ENCODE results near the gene PRKN.

PRKN gene

GRCh38 chr6:162364488-162364887, 363.1 kb downstream of the PRKN start:
- DNase-seq = no peak

DNA sequence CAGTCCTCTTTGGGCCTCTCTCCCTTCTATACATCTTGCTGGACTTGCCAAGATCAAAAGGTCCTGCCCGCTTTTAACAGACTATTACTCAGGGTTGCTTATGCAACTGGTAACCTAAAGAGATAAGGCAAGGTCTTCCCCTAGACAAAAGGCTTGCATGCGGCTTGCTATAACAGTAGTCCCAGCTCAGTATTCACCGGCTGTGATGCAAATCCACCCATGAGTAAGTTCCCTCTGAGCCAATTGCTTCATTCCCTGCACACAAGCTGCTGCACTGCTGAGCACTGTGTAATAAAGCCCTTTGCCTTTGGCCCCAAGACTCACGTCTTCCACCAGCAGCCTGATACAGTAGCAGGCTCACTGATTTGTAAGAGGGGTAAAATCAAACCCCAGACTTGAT, 363.8 kb downstream of the PRKN start:
- no peak for DNase-seq

GRCh38 chr6:162360901-162361567, 366.5 kb downstream of the PRKN start:
- DNase-seq = no peak

- DNase-seq = no peak
Observed at GRCh38 chr6:162358625-162359024, 368.9 kb downstream of the PRKN start.

- DNase-seq = no peak
Observed at GRCh38 chr6:162345051-162345511, 382.5 kb downstream of the PRKN start.

DNA sequence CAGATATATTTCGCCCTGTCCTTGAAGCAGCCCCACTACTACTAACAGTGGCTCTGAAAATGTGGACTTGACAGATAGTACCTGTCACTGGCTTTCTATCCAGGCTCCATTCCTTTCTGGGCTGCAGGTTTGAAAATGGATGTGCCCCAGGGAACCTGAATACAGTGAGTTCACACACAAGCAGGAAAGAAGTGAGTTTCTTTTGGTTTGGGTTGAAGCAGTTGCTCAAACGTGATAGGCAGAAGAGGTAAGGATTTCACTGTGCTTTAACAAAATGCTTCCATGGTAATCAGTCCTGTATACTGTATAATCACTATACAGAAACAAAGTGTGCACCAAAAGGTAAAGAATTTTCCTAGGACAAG, 382.9 kb downstream of the PRKN start:
- DNase-seq = no peak

GRCh38 chr6:162343936-162344645, 383.5 kb downstream of the PRKN start:
- no peak for DNase-seq

DNA sequence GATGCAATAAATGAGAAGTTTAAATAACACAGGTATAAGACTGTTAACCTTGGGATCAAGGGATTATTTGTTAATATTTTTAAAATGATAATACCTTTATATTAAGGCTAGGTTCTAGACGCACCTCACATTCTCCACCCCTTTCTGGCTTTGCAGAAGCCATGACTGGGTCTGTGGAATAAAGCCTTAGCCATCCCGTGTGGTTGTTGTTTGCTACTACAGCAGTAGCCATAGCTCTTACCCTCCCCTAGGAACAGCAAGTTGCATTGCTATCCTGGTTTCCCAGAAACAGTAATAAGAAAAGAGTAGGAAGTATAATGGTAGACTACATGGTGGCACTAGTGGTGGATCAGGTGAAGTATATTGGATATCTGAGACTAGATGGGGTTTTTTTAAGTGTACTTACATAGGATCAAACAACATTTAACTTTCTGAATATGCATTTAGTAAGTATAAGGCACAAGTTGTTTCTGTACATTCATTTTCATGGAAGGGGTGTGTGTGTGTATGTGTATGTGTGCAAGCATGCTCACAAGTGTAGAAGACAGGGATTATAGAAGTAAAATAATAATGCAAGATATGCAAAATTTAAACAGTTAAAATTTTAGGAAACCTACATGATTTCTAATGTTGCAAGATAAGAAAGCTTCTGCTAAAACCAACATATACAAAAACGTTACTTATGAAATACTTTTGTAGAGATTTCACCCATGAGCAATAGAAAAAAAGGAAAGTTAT, 384.2 kb downstream of the PRKN start:
- no peak for DNase-seq

- DNase-seq = no peak
Observed at GRCh38 chr6:162337412-162337811, 390.2 kb downstream of the PRKN start.

GRCh38 chr6:162336359-162336758, 391.2 kb downstream of the PRKN start:
- DNase-seq = no peak

DNA sequence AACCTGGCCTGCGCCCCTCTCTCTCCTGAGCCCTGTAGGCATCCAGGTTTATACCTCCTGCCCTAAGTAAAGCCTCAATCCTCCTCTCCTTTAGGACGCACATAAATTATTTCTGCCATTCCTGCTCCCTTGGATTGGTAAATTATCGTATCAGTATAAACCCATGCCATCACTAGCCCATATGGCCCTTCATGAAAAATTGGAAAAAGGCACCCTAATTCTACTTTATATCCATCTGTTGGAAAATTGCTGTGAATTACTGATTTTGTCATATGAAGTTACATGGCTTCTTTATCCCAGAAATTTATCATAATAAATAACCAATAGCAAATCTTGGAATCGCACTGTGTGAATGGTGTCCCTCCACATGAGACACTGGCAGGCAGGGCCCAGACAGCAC, 395.2 kb downstream of the PRKN start:
- DNase-seq = no peak

GRCh38 chr6:162331911-162332310, 395.7 kb downstream of the PRKN start:
- no peak for DNase-seq

DNA sequence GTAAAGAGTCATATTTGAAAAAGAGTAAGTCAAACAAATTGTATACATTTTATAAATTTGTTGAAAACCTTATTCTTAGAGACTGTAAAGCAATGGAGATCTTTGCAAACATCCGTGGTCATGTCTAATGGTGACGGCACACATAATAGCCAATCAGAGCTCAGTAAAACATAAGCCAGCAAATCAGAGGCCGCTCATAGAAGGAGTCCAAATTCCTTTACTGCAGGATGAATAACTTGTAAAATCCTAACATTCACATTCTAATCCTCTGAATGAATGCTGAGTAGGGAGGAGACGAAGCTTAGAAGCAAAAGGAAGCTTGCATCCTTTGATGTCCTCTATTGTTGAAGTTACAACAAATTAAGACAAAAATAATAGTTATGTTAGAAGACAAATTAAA, 401.7 kb downstream of the PRKN start:
- DNase-seq = no peak

DNA sequence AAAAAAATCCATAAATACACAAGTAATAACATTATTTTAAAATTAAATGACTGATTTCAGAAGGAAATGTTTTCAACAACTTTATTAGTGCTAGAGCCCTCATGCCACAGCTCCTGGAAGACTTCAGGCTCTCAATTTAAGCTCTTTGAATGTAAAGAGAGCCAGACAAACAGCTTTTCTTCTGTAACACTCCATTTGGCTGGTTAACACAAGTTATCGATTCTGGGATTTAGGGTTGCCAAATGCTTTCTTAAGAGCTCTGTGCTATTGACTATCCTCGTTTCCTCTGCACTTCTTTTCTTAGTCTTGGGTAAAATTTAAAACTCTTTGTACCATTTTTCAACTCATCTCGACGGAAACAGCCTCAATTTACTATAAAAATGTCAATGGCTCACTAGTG, 402.5 kb downstream of the PRKN start:
- no peak for DNase-seq

GRCh38 chr6:162315291-162315690, 412.3 kb downstream of the PRKN start:
- DNase-seq = no peak

GRCh38 chr6:162313922-162314660, 413.5 kb downstream of the PRKN start:
- no peak for DNase-seq

GRCh38 chr6:162307865-162308264, 419.7 kb downstream of the PRKN start:
- no peak for DNase-seq

- DNase-seq = no peak
Observed at GRCh38 chr6:162306616-162307015, 420.9 kb downstream of the PRKN start.

GRCh38 chr6:162301128-162301527, 426.4 kb downstream of the PRKN start:
- no peak for DNase-seq

DNA sequence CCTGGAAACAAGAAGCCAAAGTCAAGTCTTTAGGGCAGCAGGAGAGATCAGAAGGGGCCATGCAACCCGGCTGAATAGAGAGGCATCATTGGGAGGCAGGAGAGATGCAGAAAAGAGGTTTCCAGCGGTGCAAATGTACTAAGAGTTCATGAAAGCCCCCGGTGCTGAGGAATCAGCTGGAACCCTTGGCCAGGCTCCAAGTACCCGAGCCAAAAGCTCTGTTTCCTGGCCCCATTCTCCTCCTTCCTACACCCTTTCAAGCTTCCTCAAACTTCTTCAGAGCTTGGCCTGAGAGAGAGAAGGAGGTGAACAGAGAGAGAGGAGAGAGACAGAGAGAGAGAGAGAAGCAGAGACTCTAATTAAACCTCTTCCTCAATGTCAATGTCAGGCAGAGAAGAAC, 433.5 kb downstream of the PRKN start:
- no peak for DNase-seq

- DNase-seq = no peak
Observed at GRCh38 chr6:162292915-162293314, 434.7 kb downstream of the PRKN start.

GRCh38 chr6:162290846-162291465, 436.6 kb downstream of the PRKN start:
- DNase-seq = no peak

DNA sequence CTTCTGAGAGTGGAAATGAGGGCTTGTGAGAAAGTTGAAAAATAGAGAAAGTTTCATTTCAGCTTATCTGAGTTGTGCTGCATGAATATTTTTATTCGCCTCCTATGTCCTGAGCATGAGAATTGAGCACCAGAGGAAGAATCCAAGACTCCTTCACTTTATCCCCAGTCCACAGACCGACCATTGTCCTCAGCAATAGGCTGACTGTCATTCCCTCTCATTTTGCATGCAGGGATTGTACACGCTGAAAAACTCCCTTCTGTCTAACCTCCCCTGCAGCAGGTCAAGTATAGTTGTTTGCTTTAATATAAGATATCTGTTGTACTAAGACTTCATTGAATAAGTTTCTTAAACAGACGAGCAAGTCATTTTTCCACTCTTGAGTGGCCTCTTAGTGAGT, 437.6 kb downstream of the PRKN start:
- DNase-seq = no peak

Measured in CD4-positive, alpha-beta T cell treated with Interleukin-4 for 1 hour (primary cell).